Subcutaneous abdominal adipose tissue (tissue), 5 donors: ENCODE data around the gene VAV2.
A peak's percentile ranks its signal among the peaks of the same experiment; 100 is the strongest.

Source experiments
- H3K27ac ChIP-seq: one replicate; pipeline ENCODE4 v1.7.0; 2013; ENCODE audit warnings: low read depth, mild to moderate bottlenecking, inconsistent platforms, low read length, moderate library complexity
- H3K27me3 ChIP-seq, 5 donors: one replicate each; pipeline ENCODE4 v1.7.0; 2013; ENCODE audit warnings: low read length in 5 of 5, inconsistent platforms in 1 of 5; ENCODE audit not compliant: control insufficient read depth in 5 of 5, insufficient read depth in 4 of 5
- H3K36me3 ChIP-seq, 5 donors: one replicate each; pipeline ENCODE4 v1.7.0; 2013; ENCODE audit warnings: low read length in 5 of 5; ENCODE audit not compliant: control insufficient read depth in 5 of 5, insufficient read depth in 5 of 5
- H3K4me1 ChIP-seq, 5 donors: one replicate each; pipeline ENCODE4 v1.7.0; 2013; ENCODE audit warnings: low read length in 5 of 5, mild to moderate bottlenecking in 3 of 5, moderate library complexity in 1 of 5; ENCODE audit not compliant: control insufficient read depth in 5 of 5, insufficient read depth in 5 of 5
- H3K4me3 ChIP-seq, 5 donors: one replicate each; pipeline ENCODE4 v1.7.0; 2013; ENCODE audit warnings: low read length in 5 of 5, low read depth in 1 of 5
- H3K9ac ChIP-seq, 5 donors: one replicate each; pipeline ENCODE4 v1.7.0; 2013; ENCODE audit warnings: low read length in 5 of 5, mild to moderate bottlenecking in 4 of 5, moderate library complexity in 3 of 5
- H3K9me3 ChIP-seq, 5 donors: one replicate each; pipeline ENCODE4 v1.7.0; 2013; ENCODE audit warnings: low read length in 5 of 5; ENCODE audit not compliant: control insufficient read depth in 5 of 5
- donor health status: healthy.
- donor health status: healthy.
- donor health status: healthy.
- donor health status: healthy.
- donor health status: healthy.

Gene VAV2

GRCh38 chr9:133796562-133796961, 195.6 kb downstream of the VAV2 start:
- H3K27me3 ChIP-seq = no peaks in the 10 kb centered on the region
- H3K4me3 ChIP-seq = no peak overlapping the region
- H3K4me1 ChIP-seq = peaks cover 2 to 12% (median 11%) of the 10 kb centered on the region in 5 donors
- H3K27ac ChIP-seq = no peak overlapping the region
- no peaks in the 10 kb centered on the region for H3K9me3 ChIP-seq
- peaks cover 0 to 15% (median 3%) of the 10 kb centered on the region in 5 donors for H3K36me3 ChIP-seq
- no peak overlapping the region for H3K9ac ChIP-seq

- Histone ChIP-seq H3K27me3 (no peaks in the 10 kb centered on the region), H3K27ac (no peak overlapping the region), H3K9ac (no peak overlapping the region), H3K36me3 (peaks cover 0 to 22% (median 3%) of the 10 kb centered on the region in 5 donors), H3K4me3 (no peak overlapping the region), H3K4me1 (peaks cover 2 to 15% (median 10%) of the 10 kb centered on the region in 5 donors), H3K9me3 (no peaks in the 10 kb centered on the region)
These were observed 197.1 kb downstream of the VAV2 start for GRCh38 chr9:133795049-133795448.

GRCh38 chr9:133794016-133794760, 197.9 kb downstream of the VAV2 start:
- Histone ChIP-seq H3K9me3 (no peaks in the 10 kb centered on the region), H3K27me3 (no peaks in the 10 kb centered on the region), H3K4me1 (peaks cover 4 to 24% (median 18%) of the 10 kb centered on the region in 5 donors), H3K27ac (no peak overlapping the region), H3K4me3 (no peak overlapping the region), H3K9ac (no peak overlapping the region), H3K36me3 (peaks cover 0 to 22% (median 3%) of the 10 kb centered on the region in 5 donors)

- Histone ChIP-seq H3K9me3 (no peaks in the 10 kb centered on the region), H3K4me3 (peak overlapping the region in 2 of 5 donors; percentile 17 to 40), H3K4me1 (peaks cover 4 to 31% (median 25%) of the 10 kb centered on the region in 5 donors), H3K27me3 (no peaks in the 10 kb centered on the region), H3K27ac (no peak overlapping the region), H3K9ac (no peak overlapping the region), H3K36me3 (peaks cover 0 to 16% (median 3%) of the 10 kb centered on the region in 5 donors)
These were observed 198.7 kb downstream of the VAV2 start for GRCh38 chr9:133793471-133793870.

- Histone ChIP-seq H3K4me1 (peaks cover 4 to 37% (median 28%) of the 10 kb centered on the region in 5 donors), H3K27me3 (no peaks in the 10 kb centered on the region), H3K27ac (no peak overlapping the region), H3K9me3 (no peaks in the 10 kb centered on the region), H3K36me3 (peaks cover 0 to 16% (median 3%) of the 10 kb centered on the region in 5 donors), H3K4me3 (peak overlapping the region in 2 of 5 donors; percentile 17 to 40), H3K9ac (no peak overlapping the region)
These were observed 199.2 kb downstream of the VAV2 start for GRCh38 chr9:133792721-133793470.

GRCh38 chr9:133791735-133792649, 200.1 kb downstream of the VAV2 start:
- H3K27ac ChIP-seq = no peak overlapping the region
- peaks cover 0 to 16% (median 3%) of the 10 kb centered on the region in 5 donors for H3K36me3 ChIP-seq
- H3K27me3 ChIP-seq = no peaks in the 10 kb centered on the region
- peaks cover 4 to 44% (median 33%) of the 10 kb centered on the region in 5 donors for H3K4me1 ChIP-seq
- H3K9ac ChIP-seq = no peak overlapping the region
- H3K9me3 ChIP-seq = no peaks in the 10 kb centered on the region
- H3K4me3 ChIP-seq = no peak overlapping the region

GRCh38 chr9:133791069-133791468, 201.1 kb downstream of the VAV2 start:
- Histone ChIP-seq H3K9me3 (no peaks in the 10 kb centered on the region), H3K36me3 (peaks cover 0 to 15% (median 3%) of the 10 kb centered on the region in 5 donors)

GRCh38 chr9:133789778-133790177, 202.3 kb downstream of the VAV2 start:
- Histone ChIP-seq H3K36me3 (peaks cover 0 to 23% (median 7%) of the 10 kb centered on the region in 5 donors), H3K4me1 (peaks cover 4 to 52% (median 40%) of the 10 kb centered on the region in 5 donors), H3K9me3 (no peaks in the 10 kb centered on the region), H3K9ac (no peak overlapping the region), H3K27ac (no peak overlapping the region), H3K4me3 (no peak overlapping the region), H3K27me3 (no peaks in the 10 kb centered on the region)

More at GRCh38 chr9:133791069-133791468, 201.1 kb downstream of the VAV2 start:
- Histone ChIP-seq H3K4me1 (peaks cover 4 to 47% (median 36%) of the 10 kb centered on the region in 5 donors), H3K4me3 (no peak overlapping the region), H3K9ac (no peak overlapping the region), H3K27me3 (no peaks in the 10 kb centered on the region), H3K27ac (no peak overlapping the region)

GRCh38 chr9:133788819-133789717, 203.1 kb downstream of the VAV2 start:
- Histone ChIP-seq H3K27me3 (no peaks in the 10 kb centered on the region), H3K9ac (peak overlapping the region in 1 of 5 donors; percentile 20), H3K9me3 (no peaks in the 10 kb centered on the region), H3K36me3 (peaks cover 0 to 26% (median 6%) of the 10 kb centered on the region in 5 donors), H3K27ac (no peak overlapping the region), H3K4me3 (peak overlapping the region in 1 of 5 donors; percentile 27), H3K4me1 (peaks cover 4 to 52% (median 40%) of the 10 kb centered on the region in 5 donors)
